Activated CD8-positive, alpha-beta memory T cell treated with anti-CD3 and anti-CD28 coated beads for 36 hours (primary cell): ENCODE data around the gene LGALS9C. TPM values are rescaled to one million over a fixed set of nuclear protein-coding genes. Genes with fewer than 3 reads are reported as not detected.
"Not testable (repeated sequence)": the region's sequence is repeated elsewhere in the genome, so short reads cannot be mapped to it uniquely, and the experiment has no call there.

Experiments
- CTCF ChIA-PET: fragments of 350-600 bp; sonication (Branson Sonifier 250); formaldehyde crosslinking; loops from one replicate; lab custom pipeline; 2021; ENCODE audit warnings: antibody characterized with exemption; lab: Charles Lee
- POLR2A ChIA-PET: fragments of 350-600 bp; sonication (Branson Sonifier 250); formaldehyde crosslinking; loops from one replicate; lab custom pipeline; 2021; ENCODE audit warnings: antibody characterized with exemption; lab: Charles Lee
- total RNA-seq, 2 experiments: library from RNA; stranded (reverse); gene quantifications; one replicate each; pipeline ENCODE4 v1.2.3, GENCODE V29; 2021

Gene LGALS9C
- total RNA-seq, result not detected

DNA sequence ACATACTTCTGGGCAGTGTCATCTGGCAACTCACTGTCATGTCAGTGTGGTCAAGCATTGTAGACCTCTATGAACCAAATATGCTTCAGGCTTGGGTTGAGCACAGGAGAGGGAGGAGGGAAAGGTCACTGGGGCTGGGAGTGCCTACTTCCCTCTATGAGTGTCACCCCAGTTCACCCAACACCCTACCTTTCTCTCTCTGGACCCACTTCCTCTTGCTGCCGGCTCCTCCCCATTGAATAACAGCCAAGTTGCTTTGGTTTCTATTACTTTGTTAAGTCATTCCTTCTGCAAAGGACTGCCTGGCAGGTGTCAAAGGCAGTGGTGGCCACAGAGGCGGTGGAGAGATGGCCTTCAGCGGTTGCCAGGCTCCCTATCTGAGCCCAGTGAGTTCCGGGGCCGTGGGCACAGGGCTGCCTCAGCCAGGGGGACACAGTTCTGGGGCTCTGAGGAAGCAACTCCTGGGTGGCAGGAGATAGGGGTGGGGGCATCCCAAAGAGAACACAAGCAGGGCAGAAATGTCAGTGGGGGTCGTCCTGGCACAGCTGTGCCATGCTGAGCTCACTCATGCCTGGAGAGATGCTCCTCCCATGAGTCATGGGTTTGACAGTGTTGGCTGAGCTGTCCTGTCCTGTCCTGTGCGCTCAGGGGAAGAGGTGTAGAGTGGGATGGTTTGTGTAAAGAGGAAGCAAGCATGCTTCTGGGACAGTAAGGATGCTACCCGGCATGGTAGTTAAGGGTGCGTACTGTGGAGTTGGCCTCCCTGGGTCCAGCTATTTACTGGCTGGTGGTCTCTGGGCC, at the start of gene LGALS9C:
Gene LGALS9C, plus strand, starts transcription at position 282 of the 801 bp plus-strand sequence. Its CDS starts 66 bp downstream, at position 348.
- POLR2A ChIA-PET, CTCF ChIA-PET: not testable (repeated sequence)

DNA sequence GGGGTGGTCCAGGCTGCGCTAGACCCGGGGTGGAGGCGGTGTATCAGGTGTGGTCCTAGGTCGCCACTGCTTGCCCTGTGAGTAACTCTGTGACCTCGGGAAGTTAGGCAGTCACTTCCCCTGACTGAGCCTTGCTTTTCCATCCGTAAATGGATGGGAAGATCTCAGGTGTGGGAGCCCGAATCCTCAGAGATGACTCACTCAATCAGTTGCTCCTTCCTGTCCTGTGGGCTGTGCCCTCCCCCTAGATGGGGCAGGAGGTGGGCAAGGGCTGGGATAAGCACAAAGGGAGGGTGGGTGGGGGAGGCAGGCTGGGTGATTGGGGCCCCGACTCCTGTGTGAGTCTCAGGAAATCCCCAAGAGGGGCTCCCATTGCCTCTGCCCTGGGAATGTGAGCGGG, 44.4 kb upstream of the LGALS9C start:
- CTCF ChIA-PET, POLR2A ChIA-PET: not testable (repeated sequence)

DNA sequence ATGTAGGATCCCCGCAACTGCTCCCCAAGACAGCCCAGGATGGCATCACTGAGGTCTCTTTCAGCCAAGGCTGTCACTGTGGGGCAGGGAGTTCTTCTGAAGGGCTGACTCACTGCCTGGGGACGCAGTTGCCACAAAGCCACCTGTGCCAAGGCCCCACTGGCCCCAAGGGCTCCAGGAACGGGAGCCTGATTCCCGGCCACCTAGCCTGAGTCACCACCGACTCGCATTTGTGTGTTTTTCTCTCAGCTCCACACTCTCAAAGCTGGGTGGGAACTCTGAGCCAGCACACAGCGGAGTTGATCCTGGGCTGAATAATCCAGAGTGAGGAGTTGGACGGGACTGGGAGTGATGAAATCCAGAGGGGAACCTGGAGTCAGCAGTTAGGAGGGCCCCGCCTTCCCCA, 37.1 kb upstream of the LGALS9C start:
- CTCF ChIA-PET, POLR2A ChIA-PET: not testable (repeated sequence)

DNA sequence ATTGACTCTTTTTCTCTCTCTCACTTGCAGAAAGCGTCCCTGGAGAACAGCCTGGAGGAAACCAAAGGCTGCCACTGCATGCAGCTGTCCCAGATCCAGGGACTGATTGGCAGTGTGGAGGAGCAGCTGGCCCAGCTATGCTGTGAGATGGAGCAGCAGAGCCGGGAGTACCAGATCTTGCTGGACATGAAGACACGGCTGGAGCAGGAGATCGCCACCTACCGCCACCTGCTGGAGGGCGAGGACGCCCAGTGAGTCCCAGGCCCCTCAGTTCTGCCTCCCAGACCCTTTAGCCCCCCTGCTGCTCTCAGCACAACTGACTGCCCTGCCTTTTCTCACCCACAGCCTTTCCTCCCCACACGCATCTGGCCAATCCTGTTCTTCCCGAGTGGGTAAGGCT, 34.5 kb upstream of the LGALS9C start:
- CTCF ChIA-PET, POLR2A ChIA-PET: not testable (repeated sequence)

DNA sequence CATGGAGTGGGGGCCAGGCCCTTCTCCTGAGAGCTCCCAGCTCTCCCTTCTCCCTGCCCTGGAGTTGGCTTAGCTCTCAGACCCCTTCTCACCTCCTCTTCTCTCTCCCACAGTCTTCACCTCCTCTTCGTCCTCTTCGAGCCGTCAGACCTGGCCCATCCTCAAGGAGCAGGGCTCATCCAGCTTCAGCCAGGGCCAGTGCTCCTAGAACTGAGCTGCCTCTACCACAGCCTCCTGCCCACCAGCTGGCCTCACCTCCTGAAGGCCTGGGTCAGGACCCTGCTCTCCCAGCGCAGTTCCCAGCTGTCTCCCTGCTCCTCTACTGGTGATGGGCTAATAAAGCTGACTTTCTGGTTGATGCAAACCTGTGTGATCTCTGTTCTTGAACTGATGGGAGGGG, 34.1 kb upstream of the LGALS9C start:
- POLR2A ChIA-PET, CTCF ChIA-PET: not testable (repeated sequence)

DNA sequence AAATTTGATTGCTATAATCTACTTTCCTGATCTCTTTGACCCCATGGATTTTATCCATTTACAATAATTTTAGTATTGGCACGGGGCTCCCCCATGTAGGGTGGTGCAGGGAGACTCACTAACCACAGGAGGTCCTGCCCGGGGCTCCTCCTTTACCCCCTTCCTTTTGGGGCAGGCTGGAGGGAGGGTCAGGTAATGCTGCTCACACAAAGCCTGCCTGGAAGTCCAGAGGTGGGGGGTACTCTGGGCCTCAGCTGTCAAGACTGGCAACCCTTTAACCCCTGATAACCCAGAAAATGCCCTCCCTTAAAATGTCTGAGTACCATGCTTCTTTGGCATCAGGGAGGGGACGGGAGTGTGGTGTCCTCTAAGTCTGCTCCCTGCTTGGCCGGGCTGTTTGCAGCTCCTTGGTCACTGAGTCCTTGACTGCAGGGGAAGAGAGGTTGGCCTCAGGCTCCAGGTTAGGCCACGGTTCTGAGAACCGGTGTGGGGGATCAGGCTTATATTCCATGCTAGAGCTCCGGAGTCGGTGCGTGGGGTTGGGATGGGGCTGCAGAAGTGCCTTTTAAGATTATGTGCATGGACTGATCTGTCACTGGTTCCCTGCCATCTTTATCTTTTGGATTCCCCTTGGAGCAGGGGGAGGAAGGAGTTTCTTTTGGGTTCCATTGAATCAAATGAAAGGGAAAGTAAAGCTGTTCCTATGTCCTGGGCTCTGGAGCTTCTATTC, 28.9 kb upstream of the LGALS9C start:
- CTCF ChIA-PET, POLR2A ChIA-PET: not testable (repeated sequence)

DNA sequence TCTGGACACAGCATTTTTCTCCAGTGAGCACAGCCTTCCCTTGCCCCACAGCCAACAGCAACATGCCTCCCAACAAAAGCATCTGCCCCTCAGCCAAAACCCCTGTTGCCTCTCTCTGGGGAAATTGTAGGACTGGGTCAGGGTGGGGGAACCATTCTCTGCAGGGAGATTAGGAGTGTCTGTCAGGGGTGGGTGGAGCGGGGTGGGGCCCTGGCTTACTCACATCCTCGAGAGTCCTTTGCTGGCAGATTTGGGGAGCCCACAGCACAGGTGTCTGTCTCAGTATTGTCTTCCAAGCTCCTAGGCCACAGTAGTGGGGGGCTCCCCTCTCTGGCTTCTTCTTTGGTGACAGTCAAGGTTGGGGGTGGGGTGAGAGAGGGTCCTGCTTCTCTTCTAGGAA, 28.3 kb upstream of the LGALS9C start:
- CTCF ChIA-PET, POLR2A ChIA-PET: not testable (repeated sequence)

DNA sequence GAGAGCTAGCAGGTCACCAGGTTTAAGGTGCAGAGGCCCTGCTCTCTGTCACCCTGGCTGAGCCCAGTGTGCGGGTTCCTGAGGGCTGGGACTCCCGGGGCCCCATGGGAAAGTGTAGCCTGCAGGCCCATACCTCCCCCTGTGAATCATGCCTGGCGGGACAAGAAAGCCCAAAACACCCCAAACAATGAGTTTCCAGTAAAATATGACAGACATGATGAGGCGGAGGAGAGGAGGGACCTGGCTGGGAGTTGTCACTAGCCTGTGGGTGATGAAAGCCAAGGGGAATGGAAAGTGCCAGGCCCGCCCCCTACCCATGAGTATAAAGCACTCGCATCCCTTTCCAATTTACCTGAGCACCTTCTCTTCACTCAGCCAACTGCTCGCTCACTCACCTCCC, 26.8 kb upstream of the LGALS9C start:
- POLR2A ChIA-PET, CTCF ChIA-PET: not testable (repeated sequence)

DNA sequence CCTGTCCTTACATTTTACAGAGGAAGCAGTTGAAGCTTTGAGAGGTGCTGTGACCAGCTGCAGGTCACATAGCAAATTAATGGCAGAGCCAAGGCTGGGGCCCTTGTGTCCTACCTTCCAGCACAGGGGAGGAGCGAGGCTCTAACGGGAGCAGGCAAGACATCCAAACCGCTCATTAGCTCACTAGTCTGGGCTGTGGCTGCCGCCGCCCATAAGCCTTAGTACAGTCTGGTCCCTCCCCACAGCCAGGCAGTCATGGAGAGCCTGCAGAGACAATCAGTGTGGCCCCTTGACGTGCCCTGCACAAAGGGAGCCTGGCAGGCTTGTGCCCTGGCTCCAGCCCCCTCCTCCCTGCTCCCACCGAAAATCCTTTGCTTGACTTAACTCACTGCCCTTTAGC, 25.6 kb upstream of the LGALS9C start:
- CTCF ChIA-PET, POLR2A ChIA-PET: not testable (repeated sequence)

DNA sequence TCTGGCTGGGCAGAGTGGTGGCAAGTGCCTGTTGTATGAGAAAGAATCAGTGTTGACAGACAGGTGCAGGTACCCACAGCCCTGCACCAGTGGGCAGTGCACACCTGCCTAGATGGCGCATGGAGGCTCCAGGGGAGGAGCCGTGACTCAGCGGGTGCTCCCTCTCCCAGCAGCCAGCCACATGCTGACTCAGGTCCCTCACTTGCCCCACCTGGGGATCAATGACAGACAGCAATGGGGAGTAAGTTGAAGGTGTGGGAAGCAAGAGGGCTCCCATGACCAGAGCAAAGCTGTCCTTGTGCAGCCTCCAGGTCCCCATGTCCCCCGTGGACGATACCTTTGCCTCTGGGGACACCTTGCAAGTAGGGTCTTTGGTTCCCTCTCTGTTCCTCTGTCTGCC, 24.6 kb upstream of the LGALS9C start:
- CTCF ChIA-PET, POLR2A ChIA-PET: not testable (repeated sequence)

DNA sequence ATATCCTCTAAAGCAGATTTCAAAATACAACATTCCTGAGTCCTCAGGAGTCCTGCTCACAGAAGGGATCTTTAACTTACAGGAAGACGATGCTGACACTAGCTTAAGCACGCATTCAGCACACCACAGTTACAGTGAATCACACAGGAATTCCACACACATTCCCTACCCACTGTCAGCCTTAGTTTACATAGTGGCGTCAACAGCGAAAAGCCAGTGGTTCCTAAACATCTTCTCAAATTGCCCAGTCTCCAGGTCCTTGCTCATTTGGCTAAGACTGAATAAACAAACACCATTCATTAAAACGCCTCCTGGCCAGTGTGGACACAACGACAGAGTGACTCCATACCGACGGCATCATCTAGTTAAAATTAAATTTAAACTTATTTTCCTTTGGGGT, 17.6 kb upstream of the LGALS9C start:
- CTCF ChIA-PET, POLR2A ChIA-PET: not testable (repeated sequence)

DNA sequence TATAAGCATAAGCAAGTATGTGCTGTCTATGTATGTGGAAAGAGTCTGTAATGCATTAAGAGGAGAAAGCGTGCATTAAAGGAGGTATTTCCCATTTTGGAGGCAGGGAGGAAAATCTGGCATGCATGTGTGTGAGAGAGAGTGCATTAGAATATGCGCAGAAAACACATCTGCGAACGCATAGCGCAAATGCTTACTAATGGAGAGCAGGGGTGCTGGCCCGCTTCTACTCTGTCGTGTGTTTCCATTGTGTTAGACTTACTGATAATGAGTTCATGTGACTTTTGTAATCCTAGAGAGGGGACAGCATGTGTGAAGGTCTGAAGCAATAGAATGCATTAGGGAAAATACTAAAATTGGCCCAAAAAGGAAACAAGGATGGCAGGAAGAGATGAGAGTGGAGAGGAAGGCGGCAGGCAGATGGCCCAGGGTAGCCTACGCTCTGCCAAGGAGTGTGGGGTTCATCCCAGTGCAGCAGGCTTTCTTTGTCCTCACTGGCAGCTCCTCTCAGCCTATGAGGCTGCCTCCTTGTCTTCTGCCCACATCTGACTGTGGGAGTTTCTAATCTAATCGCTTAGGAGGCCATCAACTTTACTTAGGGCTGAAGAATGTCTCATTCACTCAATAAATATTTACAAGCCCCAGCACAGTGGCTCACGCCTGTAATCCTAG, 12.6 kb upstream of the LGALS9C start:
- CTCF ChIA-PET, POLR2A ChIA-PET: not testable (repeated sequence)

DNA sequence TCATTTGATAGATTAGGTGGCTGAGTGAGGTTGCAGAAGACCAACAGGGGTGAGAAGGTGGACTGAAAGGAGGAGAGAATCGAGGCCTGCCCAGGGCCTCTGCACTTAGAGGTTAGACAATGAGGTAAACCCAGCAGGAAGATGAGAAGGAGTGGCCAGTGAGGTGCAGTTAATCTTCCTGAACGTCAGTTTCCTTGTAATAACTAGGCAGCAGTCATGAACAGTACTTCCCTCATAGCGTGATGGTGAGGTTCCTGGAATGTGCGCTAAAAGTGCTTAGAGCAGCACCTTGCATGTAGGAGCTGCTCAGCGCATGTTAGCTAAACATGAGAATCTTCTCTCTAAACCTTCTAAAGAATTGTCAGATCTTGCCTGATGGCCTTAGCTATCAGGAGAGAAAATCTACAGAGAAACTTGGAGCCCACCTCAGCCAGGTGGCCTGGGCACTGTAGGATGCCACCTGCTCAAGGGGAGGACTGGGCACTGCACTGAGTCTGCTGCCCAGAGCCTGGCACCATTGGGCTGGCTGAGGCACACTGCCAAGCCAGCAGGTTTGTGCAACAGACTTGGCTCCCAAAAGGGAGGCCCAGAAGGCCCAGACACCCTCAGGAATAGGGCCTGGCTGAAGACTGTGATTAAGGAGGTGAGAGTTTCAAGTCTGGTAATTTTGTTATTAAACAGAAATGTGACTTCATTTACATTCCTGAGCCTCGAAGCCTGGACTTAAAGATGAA, 10.2 kb upstream of the LGALS9C start:
- POLR2A ChIA-PET, CTCF ChIA-PET: not testable (repeated sequence)

DNA sequence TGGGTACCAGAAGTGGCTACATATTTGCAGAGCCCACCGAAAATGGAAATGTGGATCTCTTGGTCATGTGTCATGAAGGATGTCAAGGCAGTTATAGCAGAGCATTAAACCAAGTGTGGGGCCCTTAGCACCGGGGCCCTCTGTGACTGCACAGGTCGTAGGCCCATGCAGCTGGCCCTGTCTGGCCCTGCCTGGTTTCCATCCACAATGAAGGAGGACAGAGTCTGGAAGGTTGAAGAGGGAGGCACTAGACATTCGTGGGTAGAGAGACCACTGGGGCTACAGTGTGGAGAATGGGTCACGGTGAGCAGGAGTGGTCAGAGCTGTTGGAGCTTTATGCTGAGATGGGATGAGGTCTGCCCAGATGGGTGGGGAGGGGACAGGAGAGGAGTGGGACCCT, 9.6 kb upstream of the LGALS9C start:
- POLR2A ChIA-PET, CTCF ChIA-PET: not testable (repeated sequence)

DNA sequence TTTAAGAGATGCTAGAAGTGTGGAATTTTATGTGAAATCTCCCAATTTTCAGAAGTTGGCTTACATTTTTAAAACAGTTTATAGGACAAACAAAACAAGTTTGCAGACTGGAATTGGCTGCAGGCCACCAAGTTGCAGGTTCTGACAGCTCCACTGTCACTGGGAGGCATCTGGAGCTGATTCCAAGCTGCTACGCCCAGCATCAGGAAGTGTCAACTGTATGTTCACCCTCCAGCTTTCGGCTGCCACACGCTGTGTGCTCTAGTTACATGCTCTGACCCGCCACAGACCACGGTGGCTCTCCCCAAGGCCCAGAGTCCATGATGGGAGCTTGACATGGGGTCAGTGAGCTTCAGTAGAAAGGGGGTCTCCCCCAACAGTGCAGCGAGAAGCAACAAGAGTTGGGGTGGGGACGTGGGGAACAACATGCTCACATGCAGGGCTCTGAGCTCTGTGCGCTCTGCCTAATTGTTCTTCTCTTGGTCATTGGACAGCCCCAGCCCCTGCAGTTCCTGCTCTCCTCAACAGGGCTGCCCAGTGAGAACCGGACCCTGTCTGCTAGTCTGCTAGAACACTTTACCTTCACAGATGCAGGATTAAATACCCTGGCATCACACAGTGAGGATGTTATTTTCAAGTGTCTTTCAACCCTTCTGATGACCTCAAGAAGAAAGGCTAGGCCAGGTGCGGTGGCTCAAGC, 8.0 kb upstream of the LGALS9C start:
- POLR2A ChIA-PET, CTCF ChIA-PET: not testable (repeated sequence)

DNA sequence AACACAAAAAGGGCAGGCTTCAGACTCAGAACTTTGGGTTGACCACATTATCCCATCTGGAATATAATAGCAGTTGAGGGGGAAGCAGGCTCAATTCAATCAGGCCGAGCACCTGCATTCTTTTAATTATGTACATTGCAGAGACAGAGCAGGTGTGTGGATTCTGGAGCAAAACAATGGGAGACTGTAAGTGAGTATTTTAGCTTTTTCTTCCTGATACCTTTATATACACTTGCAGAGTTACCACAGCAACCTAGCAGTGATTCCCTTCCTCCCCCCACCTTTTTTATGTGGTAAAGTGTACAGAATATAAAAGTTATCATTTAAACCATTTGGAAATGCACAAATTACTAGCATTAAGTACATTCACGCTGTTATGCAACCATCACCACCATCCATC, 6.8 kb upstream of the LGALS9C start:
- CTCF ChIA-PET, POLR2A ChIA-PET: not testable (repeated sequence)

DNA sequence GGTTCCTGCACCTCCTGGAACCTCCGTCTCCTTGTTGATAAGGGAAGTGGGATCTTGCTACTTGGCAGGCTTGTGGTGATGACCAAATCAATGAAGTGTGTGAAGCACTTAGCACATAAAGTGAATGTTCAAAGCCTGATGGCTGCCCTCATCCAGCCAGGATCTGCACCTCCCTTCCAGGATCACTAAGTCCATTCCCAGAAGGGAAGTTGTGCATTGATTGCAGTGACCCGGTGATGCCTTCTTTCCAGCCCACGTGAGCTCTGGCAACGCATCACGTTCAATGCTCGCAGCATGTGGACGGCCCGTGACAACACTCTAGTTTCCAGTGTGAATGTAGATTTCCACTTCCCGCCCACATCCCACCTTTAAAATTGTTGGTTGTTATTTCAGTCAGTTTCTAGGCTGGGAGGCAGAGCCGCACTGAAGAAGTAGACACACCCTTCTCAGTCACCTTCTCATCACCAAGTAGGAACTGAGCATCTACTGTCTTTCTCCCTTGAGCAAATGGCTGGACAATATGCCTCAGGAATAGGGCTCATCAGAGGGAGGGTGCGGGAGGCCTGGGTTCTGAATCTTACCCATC, 6.2 kb upstream of the LGALS9C start:
- POLR2A ChIA-PET, CTCF ChIA-PET: not testable (repeated sequence)

DNA sequence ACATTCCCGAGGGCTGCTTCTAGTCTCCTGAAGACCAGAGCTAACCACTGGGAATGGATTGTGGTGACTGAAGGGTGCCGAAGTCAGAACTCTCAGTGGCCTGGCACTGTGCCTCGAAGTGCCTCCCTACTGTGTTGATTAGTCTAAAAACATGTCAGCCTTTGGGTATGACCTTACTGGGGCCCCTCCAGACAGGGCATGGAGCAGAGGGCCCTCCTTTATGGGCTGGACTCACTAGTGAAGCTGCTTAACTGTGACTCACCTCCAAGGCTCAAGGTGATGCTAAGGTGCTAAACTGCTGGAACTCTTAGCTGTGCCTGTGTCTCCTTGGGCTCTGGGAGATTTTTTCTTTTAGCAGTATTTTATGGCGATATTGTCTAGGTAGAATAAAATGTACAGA, 2.6 kb upstream of the LGALS9C start:
- CTCF ChIA-PET, POLR2A ChIA-PET: not testable (repeated sequence)

DNA sequence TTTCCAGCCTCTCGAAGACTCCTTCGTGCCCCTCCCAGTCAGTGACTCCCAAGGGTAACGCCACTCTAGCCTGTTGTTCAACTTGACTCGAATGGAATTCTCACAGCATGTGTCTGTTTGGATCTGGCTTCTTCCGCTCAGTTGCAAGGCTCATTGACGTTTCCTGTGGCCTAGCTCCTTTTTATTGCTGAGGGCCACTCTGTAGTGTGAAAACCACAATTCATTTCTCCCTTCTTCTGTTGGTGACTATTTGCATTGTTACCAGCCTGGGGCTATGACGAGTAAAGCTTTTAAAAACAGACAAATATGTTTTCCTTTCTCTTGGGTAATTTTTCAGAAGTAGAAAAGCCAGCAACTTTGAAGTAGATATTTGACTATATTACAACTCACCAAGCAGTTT, 1.8 kb upstream of the LGALS9C start:
- CTCF ChIA-PET, POLR2A ChIA-PET: not testable (repeated sequence)
